HG02571 (cell line): ENCODE measurements around the gene SNAPC3.
"Not testable (repeated sequence)": the region's sequence is repeated elsewhere in the genome, so short reads cannot be mapped to it uniquely, and the experiment has no call there.

Experiments
- ATAC-seq: cut with Tn5 transposase; IDR thresholded peaks from one replicate; pipeline ENCODE4 v1.9.1; 2021; ENCODE audit warnings: mild to moderate bottlenecking, moderate library complexity; ENCODE audit not compliant: unreplicated experiment

SNAPC3 gene

DNA sequence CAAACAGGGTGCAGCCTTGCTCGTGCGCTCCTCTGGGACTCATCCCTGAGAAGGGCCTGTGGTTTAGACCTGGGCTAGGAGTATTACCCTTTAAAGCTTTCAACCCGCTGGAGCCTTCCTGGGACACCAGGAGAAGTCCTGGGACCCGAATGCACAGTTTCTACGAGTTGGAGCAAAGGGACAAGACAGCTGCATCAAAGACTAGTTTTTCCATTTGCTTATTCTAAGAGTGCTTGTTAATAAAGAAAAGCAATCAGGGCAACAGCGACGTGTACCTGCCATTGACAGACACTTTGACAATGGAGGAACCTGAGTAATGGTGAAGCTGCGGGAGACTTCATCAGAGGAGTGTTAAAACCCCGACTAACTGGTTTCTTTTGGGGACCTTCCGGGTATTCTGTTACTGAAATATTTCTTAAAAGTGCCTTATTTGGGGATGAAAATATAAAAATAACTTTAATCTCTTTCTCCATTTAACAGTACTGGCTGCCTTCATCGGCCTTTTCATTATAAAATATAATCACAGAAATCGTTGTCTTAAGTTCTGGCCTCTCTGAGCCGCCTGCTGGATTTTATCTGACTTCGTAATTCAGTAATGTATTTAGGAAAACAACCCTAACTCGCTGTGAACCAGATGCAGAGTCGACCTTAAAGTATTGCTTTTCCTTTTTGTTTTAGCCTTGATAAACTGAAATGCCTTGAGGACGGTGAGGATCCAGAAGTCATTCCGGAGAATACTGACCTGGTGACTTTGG, 732 bp downstream of the SNAPC3 start:
- no peak for ATAC-seq

- peak; percentile 39 for ATAC-seq
Observed at GRCh38 chr9:15426019-15426418, 3.3 kb downstream of the SNAPC3 start.

DNA sequence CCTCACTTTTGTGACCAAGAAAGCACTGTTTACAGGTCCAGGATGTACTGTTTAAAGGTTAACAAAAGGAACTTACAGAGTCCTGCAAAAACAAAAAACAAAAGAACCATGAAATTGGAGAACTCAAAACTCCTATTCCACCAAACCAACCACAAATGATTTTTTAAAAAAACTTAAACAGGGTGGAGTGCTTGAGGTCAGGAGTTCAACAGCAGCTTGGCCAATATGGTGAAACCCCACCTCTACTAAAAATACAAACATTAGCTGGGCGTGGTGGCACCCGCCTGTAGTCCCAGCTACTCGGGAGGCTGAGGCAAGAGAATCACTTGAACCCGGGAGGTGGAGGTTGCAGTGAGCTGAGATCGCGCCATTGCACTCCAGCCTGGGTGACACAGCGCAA, 5.0 kb downstream of the SNAPC3 start:
- ATAC-seq = not testable (repeated sequence)

DNA sequence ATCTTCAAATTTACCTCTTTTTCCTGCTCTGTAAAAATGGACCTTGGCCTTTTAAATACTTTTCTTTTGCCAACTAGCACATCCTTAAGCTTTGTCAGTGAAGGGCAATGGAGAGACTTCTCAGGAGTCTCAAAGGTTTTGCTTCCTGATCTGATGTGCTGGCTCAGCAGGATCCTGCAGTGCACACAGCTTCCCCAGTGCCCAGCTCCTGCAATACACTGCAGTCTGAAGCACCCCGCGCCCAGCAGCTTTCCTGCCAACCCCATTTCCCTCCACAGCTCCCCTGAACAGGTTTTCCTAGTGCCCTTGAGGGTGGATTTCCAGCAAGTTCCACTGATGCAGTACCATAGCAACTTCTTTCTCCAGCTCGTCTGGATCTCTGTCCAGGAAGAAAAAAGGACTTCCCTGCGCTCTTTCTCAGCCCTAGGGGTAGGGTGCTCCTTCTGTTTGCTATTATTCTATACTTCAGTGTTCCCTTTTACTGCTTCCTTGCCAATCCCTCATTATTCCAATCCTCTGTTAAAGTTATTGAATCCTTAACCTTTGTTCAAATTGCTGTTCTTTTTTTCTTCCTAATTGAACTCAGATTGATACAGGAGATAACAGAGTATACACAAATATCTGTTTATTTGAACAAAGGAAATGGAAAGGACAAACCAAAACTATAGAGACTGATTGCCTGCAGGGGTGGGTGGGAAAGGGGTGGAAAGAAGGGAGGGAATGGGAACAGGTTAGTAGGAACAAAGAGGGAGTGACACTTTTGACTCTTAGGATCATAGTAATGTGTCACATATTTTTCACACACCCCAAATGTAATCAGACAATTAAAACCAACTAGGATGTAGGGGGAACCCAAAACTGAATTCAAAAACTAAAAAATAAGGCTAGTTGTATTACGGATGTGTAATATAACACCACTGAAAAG, 8.5 kb downstream of the SNAPC3 start:
- ATAC-seq = no peak

DNA sequence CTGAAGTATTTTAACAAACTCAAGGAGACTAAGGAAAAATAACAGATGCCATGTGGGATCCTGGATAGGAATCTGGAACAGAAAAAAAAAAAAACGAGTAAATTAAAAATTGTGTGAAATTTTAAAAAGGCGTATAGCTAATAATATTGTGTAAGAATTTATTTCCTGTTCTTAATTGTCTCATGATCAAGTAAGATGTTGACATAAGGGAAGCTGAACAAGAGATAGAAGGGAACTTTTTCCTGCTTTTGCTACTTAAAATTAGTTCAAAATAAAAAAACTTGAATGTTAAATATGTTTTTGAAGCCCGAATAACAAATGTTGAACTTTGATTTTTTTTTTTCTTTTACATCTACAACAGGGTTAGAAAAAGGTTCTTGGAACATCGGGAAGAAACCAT, 10.5 kb downstream of the SNAPC3 start:
- no peak for ATAC-seq

GRCh38 chr9:15433661-15434060, 11.0 kb downstream of the SNAPC3 start:
- ATAC-seq = peak; percentile 56

DNA sequence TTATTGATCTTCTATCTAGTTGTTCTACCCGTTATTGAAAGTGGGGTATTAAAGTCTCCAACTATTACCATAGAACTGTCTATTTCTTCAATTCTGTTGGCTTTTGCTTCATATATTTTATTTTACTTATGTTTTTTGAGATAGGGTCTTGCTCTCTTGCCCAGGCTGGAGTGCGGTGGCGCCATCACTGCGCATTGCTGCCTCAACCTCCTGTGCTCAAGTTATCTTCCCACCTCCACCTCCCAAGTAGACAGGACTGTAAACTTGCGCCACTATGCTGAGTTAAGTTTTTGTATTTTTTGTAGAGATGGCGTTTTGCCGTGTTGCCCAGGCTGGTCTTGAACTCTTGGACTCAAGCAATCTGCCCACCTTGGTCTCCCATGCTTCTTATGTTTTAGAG, 16.2 kb downstream of the SNAPC3 start:
- no peak for ATAC-seq

DNA sequence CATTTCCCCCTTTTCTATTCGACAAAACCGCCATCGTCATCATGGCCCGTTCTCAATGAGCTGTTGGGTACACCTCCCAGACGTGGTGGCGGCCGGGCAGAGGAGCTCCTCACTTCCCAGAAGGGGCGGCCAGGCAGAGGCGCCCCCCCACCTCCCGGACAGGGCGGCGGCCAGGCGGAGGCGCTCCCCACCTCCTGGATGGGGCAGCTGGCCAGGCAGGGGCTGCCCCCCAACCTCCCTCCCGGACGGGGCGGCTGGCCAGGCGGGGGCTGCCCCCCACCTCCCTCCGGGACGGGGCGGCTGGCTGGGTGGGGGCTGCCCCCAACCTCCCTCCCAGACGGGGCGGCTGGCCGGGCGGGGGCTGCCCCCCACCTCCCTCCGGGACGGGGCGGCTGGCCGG, 19.2 kb downstream of the SNAPC3 start:
- ATAC-seq = not testable (repeated sequence)

DNA sequence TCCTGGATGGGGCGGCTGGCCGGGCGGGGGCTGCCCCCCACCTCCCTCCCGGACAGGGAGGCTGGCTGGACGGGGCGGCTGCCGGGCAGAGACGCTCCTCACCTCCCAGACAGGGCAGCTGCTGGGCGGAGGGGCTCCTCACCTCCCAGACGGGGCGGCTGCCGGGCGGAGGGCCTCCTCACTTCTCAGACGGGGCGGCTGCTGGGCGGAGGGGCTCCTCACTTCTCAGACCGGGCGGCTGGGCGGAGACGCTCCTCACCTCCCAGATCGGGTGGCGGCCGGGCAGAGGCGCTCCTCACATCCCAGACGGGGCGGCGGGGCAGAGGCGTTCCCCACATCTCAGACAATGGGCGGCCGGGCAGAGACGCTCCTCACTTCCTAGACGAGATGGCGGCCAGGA, 19.6 kb downstream of the SNAPC3 start:
- not testable (repeated sequence) for ATAC-seq

- ATAC-seq = no peak
Observed at GRCh38 chr9:15444141-15444540, 21.5 kb downstream of the SNAPC3 start.

DNA sequence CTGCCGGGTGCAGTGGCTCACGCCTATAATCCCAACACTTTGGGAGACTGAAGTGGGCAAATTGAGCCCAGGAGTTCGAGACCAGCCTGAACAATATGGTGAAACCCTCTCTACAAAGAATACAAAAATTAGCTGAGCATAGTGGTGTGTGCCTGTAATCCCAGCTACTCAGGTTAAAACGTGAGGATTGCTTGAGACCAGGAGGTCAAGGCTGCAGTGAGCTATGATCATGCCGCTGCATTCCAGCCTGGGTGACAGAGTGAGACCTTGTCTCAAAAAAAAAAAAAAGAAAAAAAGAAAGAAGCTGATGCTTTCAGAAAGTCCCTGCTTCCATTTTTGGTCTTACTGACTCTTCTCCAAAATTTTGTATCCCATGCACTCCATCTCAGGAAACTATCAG, 31.3 kb downstream of the SNAPC3 start:
- no peak for ATAC-seq

GRCh38 chr9:15461056-15461455, 38.4 kb downstream of the SNAPC3 start:
- no peak for ATAC-seq

DNA sequence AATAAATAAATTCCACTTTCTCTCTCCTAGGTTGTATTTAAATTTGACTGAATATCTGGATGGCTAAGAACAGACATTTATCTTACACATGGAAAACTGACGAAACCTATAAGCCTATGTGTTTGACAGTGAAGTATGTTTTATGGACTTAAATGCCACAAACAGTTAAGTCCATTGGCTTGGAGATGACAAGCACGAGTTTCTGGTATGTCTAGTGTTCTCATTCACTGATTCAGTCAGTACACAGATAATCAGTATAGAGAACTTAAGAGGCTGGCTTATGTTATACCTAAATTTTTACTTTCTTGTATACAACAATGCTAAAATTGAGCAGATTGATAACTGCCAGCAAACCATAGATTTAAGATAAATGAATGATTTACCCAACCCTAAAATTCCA, 38.9 kb downstream of the SNAPC3 start:
- no peak for ATAC-seq

DNA sequence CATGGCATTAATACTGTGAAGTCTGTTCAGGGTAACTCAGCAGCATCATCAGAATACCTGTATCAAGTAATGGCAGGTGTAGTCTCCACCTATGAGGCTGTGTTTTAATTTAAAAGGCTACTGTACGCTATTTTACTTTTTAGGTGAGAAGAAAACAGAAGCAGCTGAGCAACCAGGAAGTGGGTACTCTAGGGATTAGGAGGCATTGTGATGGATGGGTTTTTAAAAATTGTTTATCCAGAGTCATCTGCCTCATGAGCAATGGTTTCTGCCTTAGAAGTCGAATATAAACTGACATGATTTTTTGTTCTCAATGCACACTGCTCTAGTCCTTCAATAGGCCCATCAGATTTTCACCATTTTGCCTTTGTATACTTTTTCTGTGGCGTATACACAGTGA, 45.5 kb downstream of the SNAPC3 start:
- no peak for ATAC-seq

GRCh38 chr9:15469406-15469805, 46.7 kb downstream of the SNAPC3 start:
- ATAC-seq = no peak

GRCh38 chr9:15469862-15470261, 47.2 kb downstream of the SNAPC3 start:
- no peak for ATAC-seq

GRCh38 chr9:15475923-15476536, 53.4 kb downstream of the SNAPC3 start:
- no peak for ATAC-seq

- ATAC-seq = no peak
Observed at GRCh38 chr9:15480028-15480427, 57.4 kb downstream of the SNAPC3 start.

GRCh38 chr9:15482146-15482545, 59.5 kb downstream of the SNAPC3 start:
- no peak for ATAC-seq

DNA sequence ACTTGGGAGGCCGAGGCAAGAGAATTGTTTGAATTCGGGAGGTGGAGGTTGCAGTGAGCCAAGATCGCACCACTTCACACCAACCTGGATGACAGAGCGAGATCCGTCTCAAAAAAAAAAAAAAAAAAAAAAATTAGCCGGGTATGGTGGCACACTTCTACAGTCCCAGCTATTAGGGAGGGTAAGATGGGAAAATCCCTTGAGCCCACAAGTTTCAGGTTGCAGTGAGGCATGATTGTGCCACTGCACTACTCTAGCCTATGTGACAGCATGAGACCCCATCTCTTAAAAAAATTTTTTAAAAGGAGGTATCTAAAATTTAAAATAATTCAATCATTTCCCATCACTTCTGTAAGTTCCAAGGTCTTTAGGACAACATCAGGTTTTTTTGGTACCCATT, 62.1 kb downstream of the SNAPC3 start:
- no peak for ATAC-seq

- no peak for ATAC-seq
Observed at GRCh38 chr9:15485836-15486666, 63.4 kb downstream of the SNAPC3 start.
